ENCODE data around the gene MRPL17.

GRCh38 chr11:6633422-6634408 lies 49.4 kb downstream of the MRPL17 start:
- TF ChIP-seq, protein P1, sequence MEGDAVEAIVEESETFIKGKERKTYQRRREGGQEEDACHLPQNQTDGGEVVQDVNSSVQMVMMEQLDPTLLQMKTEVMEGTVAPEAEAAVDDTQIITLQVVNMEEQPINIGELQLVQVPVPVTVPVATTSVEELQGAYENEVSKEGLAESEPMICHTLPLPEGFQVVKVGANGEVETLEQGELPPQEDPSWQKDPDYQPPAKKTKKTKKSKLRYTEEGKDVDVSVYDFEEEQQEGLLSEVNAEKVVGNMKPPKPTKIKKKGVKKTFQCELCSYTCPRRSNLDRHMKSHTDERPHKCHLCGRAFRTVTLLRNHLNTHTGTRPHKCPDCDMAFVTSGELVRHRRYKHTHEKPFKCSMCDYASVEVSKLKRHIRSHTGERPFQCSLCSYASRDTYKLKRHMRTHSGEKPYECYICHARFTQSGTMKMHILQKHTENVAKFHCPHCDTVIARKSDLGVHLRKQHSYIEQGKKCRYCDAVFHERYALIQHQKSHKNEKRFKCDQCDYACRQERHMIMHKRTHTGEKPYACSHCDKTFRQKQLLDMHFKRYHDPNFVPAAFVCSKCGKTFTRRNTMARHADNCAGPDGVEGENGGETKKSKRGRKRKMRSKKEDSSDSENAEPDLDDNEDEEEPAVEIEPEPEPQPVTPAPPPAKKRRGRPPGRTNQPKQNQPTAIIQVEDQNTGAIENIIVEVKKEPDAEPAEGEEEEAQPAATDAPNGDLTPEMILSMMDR (IDR thresholded peaks at IDR 0.05), result no peak
- no peak for TF ChIP-seq ZNF219 (CRISPR knock-in tag; IDR thresholded peaks at IDR 0.05; ENCODE audit: borderline replicate concordance)
